Posterior vena cava (tissue), 2 donors: ENCODE results near the gene DMKN. TPM values are rescaled to one million over a fixed set of nuclear protein-coding genes. Genes with fewer than 3 reads are reported as not detected.
A peak's percentile ranks its signal among the peaks of the same experiment; 100 is the strongest.

Experiments
- DNase-seq: peaks from one replicate; pipeline ENCODE4 v3.0.0-alpha.2; 2020; ENCODE audit warnings: low spot score
- intact Hi-C, 2 donors: fragments of 100-400 bp; cut with DNase I; formaldehyde crosslinking; loops; one replicate each; pipeline versions ENCODE4 v1.14.1 to v1.14.2; 2022 to 2023
- total RNA-seq, 2 donors: library from RNA; stranded (reverse); fragmentation: NEBNext Ultra II Directional; extraction: Animal tissue kit (Norgen Biotek cat#: 25700); gene quantifications; one replicate each; pipeline ENCODE4 v1.2.1, GENCODE V29; 2021
- donor health status: DM: yes; HTN: yes; CAD: no.
- donor health status: DM: yes; HTN: yes; CAD: no.

Gene DMKN
- total RNA-seq, 2 donors from 2014 or later, result 2.1 to 2.2 TPM

- intact Hi-C loops, result no loop called here
- DNase-seq, result peak; percentile 0
These were observed 58.8 kb downstream of the DMKN start for GRCh38 chr19:35454663-35455062.

DNA sequence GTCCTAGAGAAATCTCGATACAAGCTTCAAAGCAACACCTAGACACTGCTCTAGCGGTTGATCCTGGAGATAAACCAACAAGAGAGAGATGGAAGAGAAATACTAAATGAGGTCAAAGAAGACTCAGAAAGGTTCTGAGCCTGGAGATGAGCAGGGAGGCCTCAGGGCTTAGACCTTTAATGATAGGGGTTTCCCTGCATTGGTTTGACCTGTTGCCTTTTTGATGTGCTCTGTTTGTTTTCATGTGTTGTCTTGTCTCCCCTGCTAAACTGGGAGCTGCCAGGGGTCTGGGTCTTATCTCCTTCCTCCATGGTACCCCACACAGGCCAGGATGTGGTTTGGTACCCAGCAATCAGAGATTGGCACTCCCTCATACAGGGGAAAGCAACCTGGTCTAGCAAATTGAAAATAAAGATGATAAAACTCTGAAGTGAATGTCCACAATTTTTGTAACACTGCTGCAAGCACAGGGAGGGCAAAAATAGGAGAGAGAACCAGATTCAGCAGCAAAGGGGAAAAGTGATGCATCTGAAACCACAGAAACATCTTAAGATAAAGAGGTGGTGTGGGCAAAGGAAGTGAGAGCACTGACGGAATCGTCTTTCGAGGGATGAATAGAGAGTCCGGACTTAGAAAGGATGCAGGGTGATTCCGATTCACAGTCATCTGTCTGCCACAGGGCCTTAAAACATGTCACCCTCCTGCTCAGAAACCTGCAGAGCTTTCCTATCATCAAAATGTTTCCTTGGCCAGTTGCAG is 61.9 kb downstream of the DMKN start:
- intact Hi-C loops, result no loop called here

GRCh38 chr19:35449359-35450043 is 63.9 kb downstream of the DMKN start:
- intact Hi-C loops, result no loop called here
- peak; percentile 62 for DNase-seq

More for the DNA sequence above, 61.9 kb downstream of the DMKN start:
- peak; percentile 3 for DNase-seq

DNA sequence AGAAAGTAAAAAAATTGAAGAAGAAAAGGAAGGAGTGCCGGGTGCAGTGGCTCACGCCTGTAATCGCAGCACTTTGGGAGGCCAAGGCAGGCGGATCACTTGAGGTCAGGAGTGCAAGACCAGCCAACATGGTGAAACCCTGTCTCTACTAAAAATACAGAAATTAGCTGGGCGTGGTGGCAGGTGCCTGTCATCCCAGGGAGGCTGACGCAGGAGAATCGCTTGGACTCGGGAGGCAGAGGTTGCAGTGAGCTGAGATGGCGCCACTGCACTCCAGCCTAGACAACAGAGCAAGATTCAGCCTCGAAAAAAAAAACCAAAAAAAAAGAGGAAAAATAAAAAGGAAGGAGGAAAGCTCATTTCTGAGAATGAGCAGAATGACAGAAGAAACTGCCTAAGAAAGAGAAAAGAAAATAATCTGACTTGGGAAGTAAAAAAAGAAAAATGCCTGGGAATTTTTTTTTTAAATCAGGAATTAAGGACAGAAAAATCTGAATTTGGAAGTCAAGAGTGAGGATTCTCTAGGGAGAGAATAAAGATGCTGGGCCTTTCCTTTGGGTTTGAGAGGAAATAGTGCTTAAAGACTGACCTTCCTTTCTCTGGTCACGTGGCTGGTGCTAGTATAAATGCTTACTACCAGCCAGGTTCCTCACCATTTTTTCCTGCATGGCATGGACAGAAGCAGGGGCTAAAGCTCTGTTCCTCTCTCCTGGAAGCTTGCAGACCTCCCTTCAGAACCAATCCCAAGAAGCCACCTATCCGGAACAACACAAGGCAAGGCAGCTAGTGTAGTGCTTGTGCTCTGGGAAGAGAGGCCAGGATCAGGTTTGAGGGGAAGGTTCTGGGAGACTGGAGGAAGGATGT is 65.6 kb downstream of the DMKN start, which contains the start of gene FFAR2:
Gene FFAR2, plus strand, starts transcription at position 652 of the 864 bp plus-strand sequence. CDS start 1,458 bp downstream, outside the sequence.
- DNase-seq, result peak; percentile 49
- intact Hi-C loops, result no loop called here

Other genes with a start within 250 kb of the DMKN start
- 10 to 100 TPM; 78.9 to 88.0 TPM for gene USF2, start 244.7 kb downstream of the DMKN start, total RNA-seq
- gene HAMP, start 231.1 kb downstream of the DMKN start, total RNA-seq, result not detected
- not detected for gene MAG, start 221.5 kb downstream of the DMKN start, total RNA-seq
- 1 to 10 TPM; 3.7 to 5.6 TPM for gene CD22, start 184.5 kb downstream of the DMKN start, total RNA-seq
- not detected for gene FFAR1, start 165.7 kb downstream of the DMKN start, total RNA-seq
- under 1 TPM in 1 of 2 donors, not detected in 1; 0.14 TPM for gene FFAR3, start 155.2 kb downstream of the DMKN start, total RNA-seq
- gene GPR42, start 142.6 kb downstream of the DMKN start, total RNA-seq, result under 1 TPM in 1 of 2 donors, not detected in 1; 0.28 TPM
- gene FFAR2, start 65.4 kb downstream of the DMKN start, total RNA-seq, result 1 to 10 TPM in 1 of 2 donors, under 1 TPM in 1; 0.95 to 1.8 TPM
- gene KRTDAP, start 23.2 kb downstream of the DMKN start, total RNA-seq, result not detected
- gene SBSN, start 14.7 kb upstream of the DMKN start, total RNA-seq, result not detected
- gene GAPDHS, start 19.8 kb upstream of the DMKN start, total RNA-seq, result not detected
- gene TMEM147, start 32.0 kb upstream of the DMKN start, total RNA-seq, result 10 to 100 TPM; 52.4 to 61.1 TPM
- not detected for gene ATP4A, start 50.0 kb upstream of the DMKN start, total RNA-seq
- gene PMIS2, start 72.5 kb upstream of the DMKN start, total RNA-seq, result not detected
- 1 to 10 TPM; 7.9 to 8.3 TPM for gene HAUS5, start 99.1 kb upstream of the DMKN start, total RNA-seq
- gene RBM42, start 115.4 kb upstream of the DMKN start, total RNA-seq, result 10 to 100 TPM; 61.1 to 61.3 TPM
- under 1 TPM; 0.74 to 0.81 TPM for gene ETV2, start 128.1 kb upstream of the DMKN start, total RNA-seq
- 100 to 1,000 TPM; 228 to 290 TPM for gene COX6B1, start 134.7 kb upstream of the DMKN start, total RNA-seq
- under 1 TPM in 1 of 2 donors, not detected in 1; 0.19 TPM for gene UPK1A, start 152.9 kb upstream of the DMKN start, total RNA-seq
- not detected for gene ZBTB32, start 190.9 kb upstream of the DMKN start, total RNA-seq
- 10 to 100 TPM; 23.1 to 23.5 TPM for gene KMT2B, start 204.4 kb upstream of the DMKN start, total RNA-seq
- gene IGFLR1, start 228.8 kb upstream of the DMKN start, total RNA-seq, result 1 to 10 TPM; 4.3 to 9.3 TPM
- gene U2AF1L4, start 231.8 kb upstream of the DMKN start, total RNA-seq, result 10 to 100 TPM; 13.8 to 18.7 TPM
- 10 to 100 TPM; 33.6 to 37.3 TPM for gene PSENEN, start 232.0 kb upstream of the DMKN start, total RNA-seq
- 1 to 10 TPM; 8.3 to 9.4 TPM for gene LIN37, start 234.9 kb upstream of the DMKN start, total RNA-seq
- gene HSPB6, start 243.4 kb upstream of the DMKN start, total RNA-seq, result 100 to 1,000 TPM; 290 to 412 TPM
- gene PROSER3, start 244.5 kb upstream of the DMKN start, total RNA-seq, result 10 to 100 TPM; 18.4 to 19.3 TPM